SK-N-SH (cell line): ENCODE measurements around the gene MEN1. TPM values are rescaled to one million over a fixed set of nuclear protein-coding genes. Genes with fewer than 3 reads are reported as not detected.

Source experiments
- CTCF ChIA-PET: fragments of 300-600, 350-600 bp; formaldehyde crosslinking; extraction: SDS; loops from one replicate; lab custom pipeline; 2021; lab: Yijun Ruan, JAX
- POLR2A ChIA-PET: fragments of 350-600 bp; sonication (Branson Sonifier 250); formaldehyde crosslinking; extraction: SDS; loops from one replicate; lab custom pipeline; 2020; ENCODE audit warnings: antibody characterized with exemption, inconsistent platforms; lab: Yijun Ruan, JAX
- DNase-seq: peaks from one replicate; pipeline ENCODE4 v3.0.0; 2012
- H2AFZ ChIP-seq: fragments of 200-600 bp; sonication (generic); 2 replicates; pipeline ENCODE4 v1.8.1; 2016; ENCODE audit warnings: antibody characterized with exemption, mild to moderate bottlenecking, low read depth
- H3F3A ChIP-seq: fragments of 200-600 bp; sonication (generic); replicated peaks from 2 replicates; pipeline ENCODE3; 2016; ENCODE audit warnings: antibody characterized with exemption, mild to moderate bottlenecking; ENCODE audit not compliant: insufficient read depth
- H3K27ac ChIP-seq, 2 experiments: fragments of 200-500 bp in 1 of 2; fragments of 200-600 bp in 1 of 2; sonication (Bioruptor generic) in 1 of 2; sonication (generic), shearing (Covaris generic) in 1 of 2; 2 replicates each; pipeline versions ENCODE4 v1.5.1 to v1.6.1; 2014 to 2016; ENCODE audit warnings: low read depth in 2 of 2, inconsistent platforms in 1 of 2, low read length in 1 of 2, mild to moderate bottlenecking in 1 of 2, mixed read lengths in 1 of 2
- H3K27me3 ChIP-seq: fragments of 200-600 bp; sonication (generic), shearing (Covaris generic); 2 replicates; pipeline ENCODE4 v1.6.1; 2016; ENCODE audit warnings: mixed run types; ENCODE audit not compliant: insufficient read depth
- H3K36me3 ChIP-seq, 2 experiments: fragments of 200-500 bp in 1 of 2; fragments of 200-600 bp in 1 of 2; sonication (Bioruptor generic) in 1 of 2; sonication (generic) in 1 of 2; replicated peaks in 1 of 2; 2 replicates each; pipeline versions ENCODE3 to v1.5.1; 2014 to 2016; ENCODE audit warnings: low read length in 1 of 2, mild to moderate bottlenecking in 1 of 2; ENCODE audit not compliant: insufficient read depth in 2 of 2, control insufficient read depth in 1 of 2
- H3K4me1 ChIP-seq, 2 experiments: fragments of 200-500 bp in 1 of 2; fragments of 200-600 bp in 1 of 2; sonication (Bioruptor generic) in 1 of 2; sonication (generic), shearing (Covaris generic) in 1 of 2; 2 replicates each; pipeline versions ENCODE4 v1.5.1 to v1.6.1; 2014 to 2016; ENCODE audit warnings: low read depth in 1 of 2, low read length in 1 of 2, mixed run types in 1 of 2; ENCODE audit not compliant: insufficient read depth in 2 of 2, control insufficient read depth in 1 of 2
- H3K4me2 ChIP-seq: fragments of 200-600 bp; sonication (generic), shearing (Covaris generic); 2 replicates; pipeline ENCODE4 v1.6.1; 2017; ENCODE audit warnings: mixed run types
- H3K4me3 ChIP-seq, 2 experiments: fragments of 200-500 bp in 1 of 2; fragments of 200-600 bp in 1 of 2; sonication (Bioruptor generic) in 1 of 2; sonication (generic), shearing (Covaris generic) in 1 of 2; 2 replicates each; pipeline versions ENCODE4 v1.5.1 to v1.8.1; 2014 to 2016; ENCODE audit warnings: low read depth in 2 of 2, inconsistent platforms in 1 of 2, low read length in 1 of 2, mild to moderate bottlenecking in 1 of 2, mixed read lengths in 1 of 2, moderate library complexity in 1 of 2
- H3K79me2 ChIP-seq: fragments of 200-600 bp; sonication (generic); 2 replicates; pipeline ENCODE4 v1.8.1; 2017; ENCODE audit warnings: mild to moderate bottlenecking; ENCODE audit not compliant: insufficient read depth
- H3K9ac ChIP-seq: fragments of 200-600 bp; sonication (generic); 2 replicates; pipeline ENCODE4 v1.6.1; 2017; ENCODE audit warnings: mixed run types
- H3K9me2 ChIP-seq: fragments of 200-600 bp; sonication (generic); 2 replicates; pipeline ENCODE4 v1.6.1; 2017; ENCODE audit warnings: mixed run types
- H3K9me3 ChIP-seq: fragments of 200-600 bp; sonication (generic); 2 replicates; pipeline ENCODE4 v1.6.1; 2017; ENCODE audit warnings: mixed run types, mild to moderate bottlenecking, moderate library complexity
- H4K20me1 ChIP-seq: fragments of 200-600 bp; sonication (generic); 2 replicates; pipeline ENCODE4 v1.6.1; 2017; ENCODE audit warnings: mild to moderate bottlenecking, mixed run types; ENCODE audit not compliant: insufficient read depth
- CHD2 ChIP-seq: fragments of 150-350 bp; IDR thresholded peaks from 2 replicates; pipeline ENCODE4 v1.6.1; 2018; ENCODE audit warnings: low read length; ENCODE audit not compliant: partially characterized antibody
- EZH2phosphoT487 ChIP-seq: fragments of 200-600 bp; sonication (generic); IDR thresholded peaks from 2 replicates; pipeline ENCODE4 v1.6.1; 2017; ENCODE audit warnings: low read depth, mixed run types, mild to moderate bottlenecking, antibody characterized with exemption, moderate library complexity, borderline replicate concordance
- FOSL2 ChIP-seq: IDR thresholded peaks from 2 replicates; pipeline ENCODE4 v1.4.0; 2012; ENCODE audit warnings: low read depth, mild to moderate bottlenecking, moderate library complexity, borderline replicate concordance
- FOXJ3 ChIP-seq: sonication (generic); formaldehyde crosslinking; IDR thresholded peaks from 2 replicates; pipeline ENCODE4 v1.5.1; 2020; ENCODE audit warnings: mild to moderate bottlenecking, missing genetic modification reagents
- IRF3 ChIP-seq: fragments of 150-350 bp; IDR thresholded peaks from 2 replicates; pipeline ENCODE4 v1.6.1; 2016; ENCODE audit warnings: mild to moderate bottlenecking, low read depth, low read length
- JUND ChIP-seq: IDR thresholded peaks from 2 replicates; pipeline ENCODE4 v1.4.0; 2012
- MXI1 ChIP-seq: IDR thresholded peaks from 2 replicates; pipeline ENCODE4 v1.6.1; 2012; ENCODE audit warnings: mild to moderate bottlenecking, low read depth, low read length, improper control_type of control experiment
- NRF1 ChIP-seq: IDR thresholded peaks from 2 replicates; pipeline ENCODE4 v1.6.1; 2012; ENCODE audit warnings: low read depth, mild to moderate bottlenecking, low read length
- PBX3 ChIP-seq: IDR thresholded peaks from 2 replicates; pipeline ENCODE4; 2012
- POLR2AphosphoS5 ChIP-seq: IDR thresholded peaks from 2 replicates; pipeline ENCODE4 v1.6.1; 2012; ENCODE audit warnings: low read depth, low read length
- RCOR1 ChIP-seq: fragments of 150-350 bp; IDR thresholded peaks from 2 replicates; pipeline ENCODE4 v1.6.1; 2017; ENCODE audit warnings: antibody characterized with exemption, low read length
- RFX5 ChIP-seq: IDR thresholded peaks from 2 replicates; pipeline ENCODE4 v1.6.1; 2012; ENCODE audit warnings: mild to moderate bottlenecking, improper control_type of control experiment, low read length
- RXRA ChIP-seq: IDR thresholded peaks from 2 replicates; pipeline ENCODE4 v1.4.0; 2012; ENCODE audit warnings: low read depth, mild to moderate bottlenecking, borderline replicate concordance
- SIN3A ChIP-seq: IDR thresholded peaks from 2 replicates; pipeline ENCODE4 v1.6.1; 2012; ENCODE audit warnings: low read depth, mild to moderate bottlenecking, low read length, moderate library complexity, borderline replicate concordance
- SMC3 ChIP-seq: IDR thresholded peaks from 2 replicates; pipeline ENCODE4 v1.6.1; 2012; ENCODE audit warnings: low read depth, low read length, improper control_type of control experiment
- TAF1 ChIP-seq: IDR thresholded peaks from 2 replicates; pipeline ENCODE4 v1.6.1; 2012; ENCODE audit warnings: low read depth, mild to moderate bottlenecking, low read length, moderate library complexity, borderline replicate concordance
- TCF12 ChIP-seq: IDR thresholded peaks from 2 replicates; pipeline ENCODE4 v1.4.0; 2012
- TEAD4 ChIP-seq: IDR thresholded peaks from 2 replicates; pipeline ENCODE4 v1.4.0; 2012; ENCODE audit warnings: mild to moderate bottlenecking, borderline replicate concordance; ENCODE audit not compliant: insufficient read depth
- WGBS: methylation state at CpG from one replicate; pipeline ENCODE4 v1.1.6; 2017; ENCODE audit warnings: low lambda C conversion rate; 5-methylcytosine and 5-hydroxymethylcytosine counted together
- polyA plus RNA-seq, 3 experiments: library from polyadenylated mRNA; depleted of rRNA; stranded (reverse); fragments of >200 nt; gene quantifications; 2 replicates each; pipeline ENCODE4 v1.2.3, GENCODE V29; 2012
- TF ChIP-seq, protein P1 (sequence below): IDR thresholded peaks from 2 replicates; pipeline ENCODE4 v1.4.0; 2012; ENCODE audit warnings: low read depth
- TF ChIP-seq, protein P2 (sequence below): IDR thresholded peaks from 2 replicates; pipeline ENCODE4 v1.4.0; 2012; ENCODE audit warnings: low read depth, borderline replicate concordance

The MEN1 gene
- polyA plus RNA-seq, 1 of the 3 experiments (the other 2 are of a cell fraction): 52.9 TPM

GRCh38 chr11:64776875-64777274, 33.5 kb downstream of the MEN1 start:
- no peak for TF ChIP-seq MXI1
- TF ChIP-seq PBX3: no peak
- no peak for TF ChIP-seq IRF3
- TF ChIP-seq, protein P1, sequence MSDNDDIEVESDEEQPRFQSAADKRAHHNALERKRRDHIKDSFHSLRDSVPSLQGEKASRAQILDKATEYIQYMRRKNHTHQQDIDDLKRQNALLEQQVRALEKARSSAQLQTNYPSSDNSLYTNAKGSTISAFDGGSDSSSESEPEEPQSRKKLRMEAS: no peak
- no peak for TF ChIP-seq RCOR1
- TF ChIP-seq RXRA: no peak
- Histone ChIP-seq H3K4me2 (peak overlapping the region; percentile 89), H3K27me3 (no peaks in the 10 kb centered on the region), H3K9ac (peak overlapping the region; percentile 64), H3K27ac (peak overlapping the region in 1 of 2 experiments; percentile 39; a peak in 1 of 4 replicates), H3K36me3 (peaks cover 54 to 55% of the 10 kb centered on the region in 2 experiments), H3F3A (peaks cover 21% of the 10 kb centered on the region), H2AFZ (no peak overlapping the region), H4K20me1 (peaks cover 57% of the 10 kb centered on the region), H3K79me2 (peaks cover 57% of the 10 kb centered on the region), H3K9me3 (no peaks in the 10 kb centered on the region), H3K4me3 (peak overlapping the region; percentile 77 to 83), H3K9me2 (no peaks in the 10 kb centered on the region), H3K4me1 (peaks cover 17 to 19% of the 10 kb centered on the region in 2 experiments)
- no peak for DNase-seq
- 13% methylated on average over 3 of the region's 3 CpGs for WGBS
- ChIA-PET POLR2A (interaction anchor here (0.9 to 1.6 kb wide), 2 partner anchors 15 to 17 kb away, joined by 3 to 5 read pairs; partner anchors contain the start of gene PYGM), CTCF (interaction anchor here (0.6 to 6.1 kb wide), 7 partner anchors 8 to 88 kb away, joined by 3 to 47 read pairs (median 4); no protein-coding TSS in a partner anchor)

GRCh38 chr11:64776425-64776824, 33.9 kb downstream of the MEN1 start:
- no peak overlapping the region for H3K27ac ChIP-seq
- H3K9me2 ChIP-seq: no peaks in the 10 kb centered on the region
- no peaks in the 10 kb centered on the region for H3K27me3 ChIP-seq
- no peak for TF ChIP-seq MXI1
- TF ChIP-seq SIN3A: no peak
- TF ChIP-seq TCF12: no peak
- TF ChIP-seq, protein P2, sequence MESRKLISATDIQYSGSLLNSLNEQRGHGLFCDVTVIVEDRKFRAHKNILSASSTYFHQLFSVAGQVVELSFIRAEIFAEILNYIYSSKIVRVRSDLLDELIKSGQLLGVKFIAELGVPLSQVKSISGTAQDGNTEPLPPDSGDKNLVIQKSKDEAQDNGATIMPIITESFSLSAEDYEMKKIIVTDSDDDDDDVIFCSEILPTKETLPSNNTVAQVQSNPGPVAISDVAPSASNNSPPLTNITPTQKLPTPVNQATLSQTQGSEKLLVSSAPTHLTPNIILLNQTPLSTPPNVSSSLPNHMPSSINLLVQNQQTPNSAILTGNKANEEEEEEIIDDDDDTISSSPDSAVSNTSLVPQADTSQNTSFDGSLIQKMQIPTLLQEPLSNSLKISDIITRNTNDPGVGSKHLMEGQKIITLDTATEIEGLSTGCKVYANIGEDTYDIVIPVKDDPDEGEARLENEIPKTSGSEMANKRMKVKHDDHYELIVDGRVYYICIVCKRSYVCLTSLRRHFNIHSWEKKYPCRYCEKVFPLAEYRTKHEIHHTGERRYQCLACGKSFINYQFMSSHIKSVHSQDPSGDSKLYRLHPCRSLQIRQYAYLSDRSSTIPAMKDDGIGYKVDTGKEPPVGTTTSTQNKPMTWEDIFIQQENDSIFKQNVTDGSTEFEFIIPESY: no peak
- no peak for TF ChIP-seq TEAD4
- TF ChIP-seq EZH2phosphoT487: no peak
- no peak for TF ChIP-seq FOXJ3 (CRISPR knock-in tag)
- no peak for TF ChIP-seq NRF1
- TF ChIP-seq SMC3: no peak
- TF ChIP-seq JUND: no peak
- TF ChIP-seq CHD2: no peak
- no peak for TF ChIP-seq FOSL2
- no peak for TF ChIP-seq TAF1
- TF ChIP-seq IRF3: no peak
- TF ChIP-seq POLR2AphosphoS5: no peak
- TF ChIP-seq RFX5: no peak
- H3K9me3 ChIP-seq: no peaks in the 10 kb centered on the region
- peaks cover 59% of the 10 kb centered on the region in 2 experiments for H3K36me3 ChIP-seq
- ChIA-PET POLR2A (interaction anchor here (0.9 to 1.6 kb wide), 2 partner anchors 14 to 17 kb away, joined by 3 to 5 read pairs; partner anchors contain the start of gene PYGM), CTCF (interaction anchor here (0.6 to 6.1 kb wide), 8 partner anchors 9 to 89 kb away, joined by 3 to 47 read pairs (median 4); no protein-coding TSS in a partner anchor)
- H2AFZ ChIP-seq: no peak overlapping the region
- peaks cover 22% of the 10 kb centered on the region for H3F3A ChIP-seq
- peak overlapping the region; percentile 77 to 83 for H3K4me3 ChIP-seq
- peaks cover 61% of the 10 kb centered on the region for H4K20me1 ChIP-seq
- DNase-seq: no peak
- peaks cover 61% of the 10 kb centered on the region for H3K79me2 ChIP-seq
- peaks cover 17 to 19% of the 10 kb centered on the region in 2 experiments for H3K4me1 ChIP-seq
- H3K4me2 ChIP-seq: peak overlapping the region; percentile 89
- WGBS: 57% methylated on average over 6 of the region's 6 CpGs
- peak overlapping the region; percentile 64; the same call in 1 of the 2 replicates for H3K9ac ChIP-seq
